ENCODE measurements around the gene HOXA3.

HOXA3 gene

GRCh38 chr7:27115221-27116026 is 37.0 kb downstream of the HOXA3 start:
- TF ChIP-seq CTCF (conservative IDR thresholded peaks at IDR 0.05) = no peak
- H3K27ac ChIP-seq = no peak overlapping the region

DNA sequence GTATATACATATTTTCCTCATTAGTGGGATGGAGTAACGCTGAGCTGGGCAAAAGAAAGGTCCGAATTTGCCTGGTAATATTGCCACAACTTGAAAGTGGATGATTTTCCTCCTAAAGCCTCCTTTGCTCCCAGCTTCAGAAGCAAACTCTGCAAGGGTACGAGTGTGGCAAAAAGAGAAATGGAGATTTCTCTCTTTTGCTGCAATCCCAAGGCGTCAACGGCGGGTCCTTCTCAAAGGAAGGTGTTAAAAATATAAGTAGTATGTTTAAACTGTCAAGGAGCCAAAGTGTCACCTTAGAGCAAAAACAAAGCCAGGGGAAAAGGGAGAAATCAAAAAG is 37.5 kb downstream of the HOXA3 start:
- H3K27ac ChIP-seq = no peak overlapping the region
- no peak for TF ChIP-seq CTCF (conservative IDR thresholded peaks at IDR 0.05)

DNA sequence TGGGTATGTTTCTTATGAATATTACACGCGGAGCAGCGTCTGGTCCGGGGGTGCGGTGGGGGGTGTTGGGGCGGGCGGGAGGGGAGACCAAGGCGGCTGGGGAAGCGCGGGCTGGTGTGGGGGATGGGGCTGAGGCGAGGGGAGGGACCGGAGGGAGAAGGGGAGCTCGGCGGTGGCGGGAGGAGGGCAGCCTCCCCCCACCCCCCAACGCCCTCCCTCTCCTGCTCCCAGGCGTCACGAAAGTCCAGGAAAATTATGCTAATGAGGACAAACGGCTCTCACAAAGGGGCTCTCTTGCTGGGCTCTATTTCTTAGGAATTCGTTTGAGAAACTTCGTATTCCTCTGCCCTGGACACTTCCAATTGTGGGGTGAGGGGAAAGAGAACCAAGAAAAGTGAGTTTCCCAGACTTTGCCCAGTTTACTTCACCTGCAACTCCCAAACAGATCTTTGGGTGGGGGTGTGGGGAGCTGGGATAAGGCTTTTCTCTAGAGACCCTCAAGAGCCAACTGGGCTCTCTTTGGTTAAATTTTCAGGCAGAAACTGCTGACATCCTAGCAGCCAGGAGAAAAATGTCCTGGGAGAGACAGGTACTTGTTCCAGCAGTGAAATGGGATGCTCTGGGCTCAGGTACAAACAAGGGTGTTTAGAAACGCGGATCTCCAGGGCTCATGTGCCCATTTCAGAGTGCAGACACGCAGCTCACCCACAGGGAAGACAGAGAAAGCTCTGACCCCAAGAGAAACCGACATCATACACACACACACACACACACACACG is 38.2 kb downstream of the HOXA3 start:
- H3K27ac ChIP-seq = no peak overlapping the region
- no peak for TF ChIP-seq CTCF (conservative IDR thresholded peaks at IDR 0.05)

GRCh38 chr7:27112955-27113949 is 39.1 kb downstream of the HOXA3 start:
- no peak overlapping the region for H3K27ac ChIP-seq
- TF ChIP-seq CTCF (conservative IDR thresholded peaks at IDR 0.05) = no peak

- H3K27ac ChIP-seq = no peak overlapping the region
- no peak for TF ChIP-seq CTCF (conservative IDR thresholded peaks at IDR 0.05)
These were observed 40.0 kb downstream of the HOXA3 start for GRCh38 chr7:27112361-27112760.

DNA sequence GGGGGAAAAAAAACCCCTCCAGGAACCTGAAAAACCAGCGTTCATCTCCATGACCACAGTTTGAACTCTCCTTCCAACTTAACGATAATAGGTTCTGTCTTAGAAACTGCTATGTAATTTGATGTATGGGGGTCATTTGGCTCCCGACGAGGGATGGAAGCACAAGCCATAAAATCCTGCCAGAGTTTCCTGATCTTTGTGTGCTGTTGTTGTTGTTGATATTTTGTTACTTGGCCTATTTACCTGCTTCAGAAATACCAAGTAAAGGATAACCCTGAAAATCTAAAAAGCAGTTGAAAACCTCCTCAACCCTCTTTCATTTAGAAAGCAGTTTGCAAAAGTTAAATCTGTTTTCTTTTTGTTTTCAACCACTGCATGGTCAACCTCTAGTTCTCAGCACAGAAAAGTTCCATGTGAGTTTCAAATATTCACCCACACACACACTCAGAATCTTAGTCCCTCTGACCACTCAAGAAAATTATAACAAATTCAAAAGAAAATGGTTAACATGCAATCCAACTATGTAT is 40.6 kb downstream of the HOXA3 start:
- TF ChIP-seq CTCF (conservative IDR thresholded peaks at IDR 0.05) = no peak
- H3K27ac ChIP-seq = no peak overlapping the region
